DMS79 treated with DMSO at 0.1 percent for 48 hours (cell line): Measurements from ENCODE around the gene KLHL22.
A peak's percentile ranks its signal among the peaks of the same experiment; 100 is the strongest.
"Not testable (repeated sequence)": the region's sequence is repeated elsewhere in the genome, so short reads cannot be mapped to it uniquely, and the experiment has no call there.

Experiments
- DNase-seq: peaks from one replicate; lab custom pipeline; 2025; lab: John Stamatoyannopoulos, UW

Gene KLHL22

GRCh38 chr22:20419664-20419951 lies 76.0 kb downstream of the KLHL22 start:
- DNase-seq = no peak

- DNase-seq = peak; percentile 26
Observed at GRCh38 chr22:20418211-20418788, 77.3 kb downstream of the KLHL22 start.

DNA sequence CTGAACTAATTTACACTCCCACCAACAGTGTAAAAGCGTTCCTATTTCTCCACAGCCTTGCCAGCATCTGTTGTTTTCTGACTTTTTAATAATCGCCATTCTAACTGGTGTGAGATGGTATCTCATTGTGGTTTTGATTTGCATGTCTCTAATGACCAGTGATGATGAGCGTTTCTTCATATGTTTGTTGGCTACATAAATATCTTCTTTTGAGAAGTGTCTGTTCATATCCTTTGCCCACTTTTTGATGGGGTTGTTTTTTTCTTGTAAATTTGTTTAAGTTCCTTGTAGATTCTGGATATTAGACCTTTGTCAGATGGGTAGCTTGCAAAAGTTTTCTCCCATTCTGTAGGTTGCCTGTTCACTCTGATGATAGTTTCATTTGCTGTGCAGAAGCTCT lies 79.9 kb downstream of the KLHL22 start:
- DNase-seq = not testable (repeated sequence)

- not testable (repeated sequence) for DNase-seq
Observed at GRCh38 chr22:20415241-20415640, 80.4 kb downstream of the KLHL22 start.

- no peak for DNase-seq
Observed at GRCh38 chr22:20414450-20414849, 81.1 kb downstream of the KLHL22 start.

DNA sequence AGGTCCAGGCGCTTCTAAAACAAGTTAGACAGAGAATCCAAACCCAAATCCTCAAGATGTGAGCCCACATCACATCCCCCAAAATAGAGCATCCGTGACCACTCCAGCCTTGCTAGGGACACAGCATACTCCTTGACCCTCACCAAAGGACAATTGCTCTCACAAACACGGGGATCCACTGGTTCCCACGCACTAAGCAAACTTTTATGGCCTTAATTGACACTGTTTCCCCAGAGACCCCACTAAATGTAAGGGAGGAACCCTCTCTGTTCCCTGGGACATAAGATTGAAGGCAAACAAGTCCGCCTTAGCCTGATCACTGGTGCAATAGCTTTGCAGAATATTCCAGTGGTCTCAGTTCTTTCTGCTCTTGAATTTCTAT lies 81.5 kb downstream of the KLHL22 start:
- DNase-seq = no peak

- DNase-seq = no peak
Observed at GRCh38 chr22:20413217-20414058, 82.2 kb downstream of the KLHL22 start.

DNA sequence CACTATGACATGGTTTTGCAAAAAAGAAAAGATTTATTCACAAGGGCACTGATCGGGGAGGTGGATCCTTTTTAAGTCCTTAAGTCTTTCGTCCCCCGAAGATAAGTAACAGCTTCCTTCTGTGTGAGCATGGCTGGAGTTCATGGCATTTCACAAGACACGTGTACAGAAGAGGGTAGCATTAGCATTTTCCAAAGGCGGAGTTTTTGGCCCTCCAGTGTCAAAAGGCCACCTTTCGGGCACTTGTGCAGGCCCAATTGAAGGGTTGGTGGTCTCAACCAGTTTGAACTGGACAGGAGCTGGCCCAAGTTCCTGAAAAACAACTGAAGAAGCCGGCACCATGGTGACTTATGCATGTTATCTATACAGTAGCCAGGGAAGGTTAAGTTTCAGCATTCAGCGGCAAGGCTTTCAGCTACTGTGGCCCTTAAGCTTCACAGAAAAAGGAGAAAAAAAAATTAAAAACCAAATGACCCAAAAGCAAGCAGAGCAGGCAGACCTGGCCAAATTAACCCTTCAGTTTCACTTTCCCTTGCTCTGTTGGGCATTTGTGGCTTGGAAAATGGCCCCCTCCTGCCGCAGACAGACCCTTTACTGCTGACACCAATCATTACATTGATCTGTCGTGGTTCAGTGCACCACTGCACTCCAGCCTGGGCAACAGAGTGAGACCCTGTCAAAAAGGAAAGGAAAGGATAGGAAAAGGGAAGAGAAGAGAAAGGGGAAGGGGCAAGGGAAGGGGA lies 83.0 kb downstream of the KLHL22 start:
- no peak for DNase-seq

DNA sequence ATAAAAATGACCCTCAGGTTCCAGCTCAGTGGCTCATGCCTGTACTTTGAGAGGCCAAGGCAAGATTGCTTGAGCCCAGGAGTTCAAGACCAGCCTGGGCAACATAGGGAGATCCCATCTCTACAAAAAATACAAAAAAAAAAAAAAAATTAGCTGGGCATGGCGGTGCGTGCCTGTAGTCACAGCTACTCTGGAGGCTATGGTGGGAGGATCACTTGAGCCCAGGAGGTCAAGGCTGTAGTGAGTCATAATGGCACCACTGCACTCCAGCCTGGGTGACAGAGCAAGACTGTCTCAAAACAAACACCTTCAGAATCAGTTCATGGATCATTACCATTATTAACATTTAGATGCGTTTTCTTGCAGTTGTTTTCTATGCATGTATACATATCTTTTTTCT lies 86.2 kb downstream of the KLHL22 start:
- not testable (repeated sequence) for DNase-seq

GRCh38 chr22:20408891-20409290 lies 86.7 kb downstream of the KLHL22 start:
- DNase-seq = no peak

- DNase-seq = no peak
Observed at GRCh38 chr22:20407829-20408228, 87.8 kb downstream of the KLHL22 start.

- no peak for DNase-seq
Observed at GRCh38 chr22:20406686-20407408, 88.7 kb downstream of the KLHL22 start.

- DNase-seq = peak; percentile 8
Observed at GRCh38 chr22:20405931-20406685, 89.5 kb downstream of the KLHL22 start.

DNA sequence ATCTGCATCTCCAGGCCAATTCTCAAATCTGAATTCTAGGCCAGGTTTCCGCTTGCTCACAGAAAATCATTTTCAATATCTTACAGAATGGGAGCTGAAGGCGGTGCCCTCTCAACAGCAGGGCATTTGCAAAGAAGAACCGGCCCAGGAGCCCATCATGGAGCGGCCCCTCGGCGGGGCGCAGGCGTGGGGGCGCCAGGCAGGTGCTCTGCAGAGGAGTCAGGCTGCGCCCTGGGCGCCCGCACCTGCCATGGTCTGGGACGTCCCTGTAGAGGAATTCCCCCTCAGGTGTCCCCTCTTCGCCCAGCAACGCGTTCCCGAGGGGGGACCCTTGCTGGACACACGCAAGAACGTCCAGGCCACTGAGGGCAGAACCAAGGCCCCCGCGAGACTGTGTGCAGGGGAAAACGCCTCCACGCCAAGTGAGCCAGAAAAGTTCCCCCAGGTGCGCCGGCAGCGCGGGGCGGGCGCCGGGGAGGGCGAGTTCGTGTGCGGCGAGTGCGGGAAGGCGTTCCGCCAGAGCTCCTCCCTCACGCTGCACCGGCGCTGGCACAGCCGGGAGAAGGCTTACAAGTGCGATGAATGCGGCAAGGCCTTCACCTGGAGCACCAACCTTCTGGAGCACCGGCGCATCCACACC lies 90.2 kb downstream of the KLHL22 start:
- DNase-seq = no peak

GRCh38 chr22:20404881-20405280 lies 90.7 kb downstream of the KLHL22 start:
- no peak for DNase-seq

GRCh38 chr22:20403779-20404140 lies 91.8 kb downstream of the KLHL22 start:
- DNase-seq = no peak

DNA sequence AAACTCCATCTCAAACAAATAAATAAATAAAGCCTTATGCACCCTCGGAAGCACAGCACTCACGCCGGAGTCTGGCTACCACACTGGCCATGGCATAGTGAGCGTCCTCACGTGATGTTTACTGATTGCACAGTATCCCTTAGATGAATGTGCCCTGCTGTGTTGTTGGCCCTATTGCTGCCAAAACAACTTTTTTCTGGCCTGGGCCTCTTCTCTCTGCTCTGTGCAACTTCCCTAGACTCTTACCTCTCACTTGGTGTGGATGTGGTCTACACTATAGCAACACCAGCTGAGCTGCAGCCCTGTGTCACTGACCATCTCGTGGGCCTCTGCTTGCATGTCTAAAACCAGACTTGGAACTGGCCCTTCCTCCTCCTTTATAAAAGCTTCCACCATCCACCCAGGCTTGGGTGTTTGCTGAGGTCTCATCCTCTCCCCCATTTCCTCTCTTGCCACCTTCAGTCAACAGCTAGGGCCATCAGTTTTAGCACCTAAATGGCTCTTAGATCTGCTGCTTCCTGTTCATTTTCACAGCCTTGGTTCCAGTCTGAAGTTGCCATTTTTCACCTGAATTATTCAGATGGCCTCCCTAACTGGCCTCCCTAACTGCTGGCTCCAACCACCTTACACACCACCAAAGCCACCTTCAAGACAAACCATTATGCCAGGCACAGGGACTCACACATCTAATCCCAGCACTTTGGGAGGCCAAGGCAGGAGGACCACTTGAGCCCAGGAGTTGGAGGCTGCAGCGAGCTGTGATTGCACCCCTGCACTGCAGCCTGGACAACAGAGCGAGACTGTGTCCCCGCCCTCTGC lies 92.4 kb downstream of the KLHL22 start:
- no peak for DNase-seq

DNA sequence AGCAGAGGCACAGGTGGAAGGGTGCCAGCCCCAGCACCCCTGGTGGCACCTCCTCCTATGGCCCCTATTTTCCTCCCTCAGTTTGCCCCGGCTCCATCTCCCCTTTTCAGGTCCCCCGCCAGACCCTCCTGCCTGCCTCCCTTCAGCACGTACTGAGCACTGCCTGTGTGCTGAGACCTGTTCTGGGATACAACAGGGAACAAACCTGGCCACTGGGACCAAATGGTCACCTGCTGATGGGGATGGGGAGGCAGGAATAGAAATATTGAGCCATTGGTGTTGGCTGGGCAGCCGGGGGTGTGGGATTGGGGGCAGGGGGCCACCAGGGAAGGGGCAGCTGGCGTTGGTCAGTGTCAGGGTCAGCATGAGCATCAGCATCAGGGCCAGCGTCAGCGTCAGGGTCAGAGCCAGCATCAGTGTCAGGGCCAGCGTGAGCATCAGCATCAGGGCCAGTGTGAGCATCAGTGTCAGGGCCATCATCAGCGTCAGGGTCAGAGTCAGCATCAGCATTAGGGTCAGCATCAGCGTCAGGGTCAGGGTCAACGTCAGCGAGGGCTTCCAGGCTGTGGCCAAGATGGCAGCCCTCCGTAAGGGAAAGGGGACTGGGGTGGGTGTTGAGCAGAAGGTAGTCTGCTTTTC lies 94.1 kb downstream of the KLHL22 start:
- DNase-seq = no peak

DNA sequence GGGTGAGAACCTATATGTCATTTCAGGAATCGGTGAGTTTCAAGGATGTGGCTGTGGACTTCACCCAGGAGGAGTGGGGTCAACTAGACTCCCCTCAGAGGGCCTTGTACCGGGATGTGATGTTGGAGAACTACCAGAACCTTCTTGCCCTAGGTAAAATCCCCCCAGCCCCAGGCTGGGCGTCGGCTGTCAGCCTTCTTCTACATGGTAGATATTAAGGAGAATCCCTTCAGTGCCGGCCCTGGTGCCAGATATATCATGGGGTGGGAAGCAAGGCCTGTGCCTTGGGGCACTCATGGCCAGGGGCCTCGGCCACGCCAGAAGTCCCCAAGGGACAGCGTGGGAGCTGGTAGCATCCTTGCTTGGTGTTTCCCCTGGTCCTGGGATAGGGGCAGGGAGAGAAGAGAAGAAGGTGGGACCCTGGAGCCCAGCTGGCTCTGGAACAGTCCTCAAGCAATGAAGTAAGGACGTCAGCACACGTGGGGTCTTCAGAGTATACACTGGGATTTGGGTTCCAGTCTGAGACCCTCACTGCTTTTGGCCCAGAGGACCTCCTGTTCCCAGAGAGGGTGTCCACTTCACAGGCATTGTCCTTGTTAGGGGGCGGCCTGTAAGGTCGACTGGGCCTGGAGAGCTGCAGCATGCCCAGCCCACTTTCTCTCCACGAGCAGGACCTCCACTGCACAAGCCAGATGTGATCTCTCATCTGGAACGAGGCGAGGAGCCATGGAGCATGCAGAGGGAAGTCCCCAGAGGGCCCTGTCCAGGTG lies 94.8 kb downstream of the KLHL22 start:
- no peak for DNase-seq
